ENCODE results near the gene CREBL2.

CREBL2 gene

DNA sequence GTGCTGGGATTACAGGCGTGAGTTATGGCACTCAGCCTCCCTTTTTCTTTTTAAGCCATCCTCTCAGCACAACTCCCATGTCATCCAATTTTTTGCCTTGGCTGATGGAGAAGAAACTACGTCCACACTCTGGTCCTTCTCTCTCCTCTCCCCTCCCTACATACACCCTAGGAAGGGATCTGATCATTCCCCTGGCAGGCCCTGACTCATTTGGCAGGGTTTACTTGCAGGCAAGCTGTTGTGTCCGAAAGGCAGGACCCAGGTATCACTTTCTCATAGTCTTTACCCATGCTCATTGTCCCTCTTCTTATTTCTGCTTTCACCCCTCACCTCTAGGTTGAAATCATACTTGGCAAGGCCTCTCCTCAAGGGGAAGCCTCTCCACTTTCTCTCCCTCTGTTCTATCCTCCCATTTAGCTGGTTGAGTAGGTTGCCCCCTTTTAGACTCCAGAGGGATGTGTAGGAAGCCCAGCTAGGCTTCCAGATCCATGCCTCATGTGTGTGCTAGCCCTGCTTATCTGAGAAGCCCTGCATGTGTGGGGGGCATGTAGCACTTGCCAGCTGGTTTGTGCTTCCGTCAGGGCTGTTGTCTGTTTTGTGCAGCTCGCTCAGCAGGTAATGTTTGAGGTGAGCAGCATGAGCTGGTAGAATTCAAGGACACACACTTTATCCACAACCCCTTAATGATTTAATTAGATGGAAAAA lies 69.5 kb downstream of the CREBL2 start:
- no peak for DNase-seq

DNA sequence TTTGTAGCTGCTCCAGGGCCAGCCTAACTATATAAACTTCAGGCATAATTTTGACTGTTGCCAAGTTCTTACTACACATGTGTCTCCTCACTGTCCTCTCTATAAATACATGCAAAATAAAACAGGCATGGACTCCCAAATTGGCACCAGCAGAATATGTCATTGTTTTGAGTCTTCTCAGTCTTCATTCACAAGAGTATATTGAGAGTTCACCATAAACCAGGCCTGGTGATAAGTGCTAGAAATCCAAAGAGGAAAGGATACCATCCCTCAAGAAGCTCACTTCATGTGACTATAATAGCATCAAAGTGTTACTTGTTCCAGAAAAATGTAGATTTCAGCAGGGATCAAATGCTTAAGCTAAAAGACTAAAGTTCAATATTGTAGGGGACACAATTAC lies 70.6 kb downstream of the CREBL2 start:
- DNase-seq: no peak

GRCh38 chr12:12683136-12683697 lies 71.5 kb downstream of the CREBL2 start:
- no peak for DNase-seq

DNA sequence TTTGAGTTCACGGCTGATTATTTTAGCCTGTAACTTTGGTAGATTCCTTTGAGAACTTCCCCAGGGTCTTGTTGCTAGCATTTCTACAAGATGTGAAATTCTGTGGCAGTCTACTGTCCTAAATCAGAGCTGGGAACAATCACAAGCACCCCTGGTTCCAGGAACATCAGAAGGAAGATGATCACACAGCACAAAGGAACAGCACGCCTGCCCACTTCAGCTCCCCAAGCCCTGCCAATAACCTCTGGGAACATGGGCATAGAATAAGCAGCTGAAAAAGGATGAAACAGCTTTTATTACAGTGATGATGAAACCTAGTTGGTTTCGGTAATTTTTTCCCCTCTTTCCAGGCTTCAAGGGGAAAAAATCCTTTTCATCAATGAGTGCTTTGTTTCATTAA lies 72.0 kb downstream of the CREBL2 start:
- DNase-seq: no peak

DNA sequence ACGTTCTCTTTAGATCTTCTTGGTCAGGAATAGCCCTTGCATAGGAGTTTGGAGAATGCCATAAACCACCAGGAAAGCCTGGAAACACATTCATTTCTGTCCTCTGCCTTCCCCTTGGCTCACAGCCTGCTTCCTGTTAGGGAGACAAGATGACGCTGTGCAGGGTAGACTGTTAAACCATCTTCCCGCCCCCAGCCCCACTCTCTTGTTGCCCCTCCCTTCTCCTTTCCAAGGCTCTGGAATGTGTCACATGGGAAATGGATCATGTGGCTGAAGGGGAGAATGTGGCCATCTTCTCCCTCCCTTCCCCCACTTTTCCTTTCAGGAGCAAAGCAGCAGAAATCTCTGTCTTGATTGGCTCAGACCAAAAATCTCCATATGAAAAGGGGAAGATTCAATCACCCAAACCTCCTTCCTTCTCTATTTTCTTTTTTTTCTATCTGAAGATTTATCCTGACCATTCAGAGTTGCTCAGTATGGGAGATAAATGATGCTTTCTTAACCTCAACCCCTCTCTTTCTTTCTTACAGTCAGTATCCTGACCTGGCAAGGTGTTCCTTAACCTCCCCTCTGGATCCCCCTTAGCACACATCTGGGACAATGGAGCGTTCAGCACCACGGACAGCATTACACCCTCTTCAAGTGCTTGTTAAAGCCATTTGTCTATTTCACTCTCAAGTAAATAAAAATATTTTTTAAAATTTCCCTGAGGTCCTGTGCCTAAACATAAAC lies 72.9 kb downstream of the CREBL2 start:
- peak; percentile 63 for DNase-seq

DNA sequence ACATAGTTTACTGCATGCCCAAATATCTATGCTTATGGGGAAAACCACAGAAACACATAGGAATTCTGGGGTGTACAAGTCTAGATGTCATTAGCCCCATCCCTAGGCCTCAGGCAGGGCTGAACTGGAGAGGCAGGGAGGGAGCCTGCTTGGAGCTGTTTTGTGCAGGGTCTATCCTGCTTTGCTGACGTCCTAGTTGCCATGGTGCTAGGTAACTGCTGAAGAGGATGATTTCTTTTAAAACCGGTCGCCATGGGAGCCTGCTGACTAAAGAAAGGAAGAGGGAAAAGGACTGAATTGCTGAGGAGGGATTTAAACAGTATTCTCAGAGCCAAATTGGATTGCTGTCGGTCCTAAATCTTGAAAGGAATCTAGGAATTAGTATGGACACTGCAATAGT lies 73.6 kb downstream of the CREBL2 start:
- no peak for DNase-seq

DNA sequence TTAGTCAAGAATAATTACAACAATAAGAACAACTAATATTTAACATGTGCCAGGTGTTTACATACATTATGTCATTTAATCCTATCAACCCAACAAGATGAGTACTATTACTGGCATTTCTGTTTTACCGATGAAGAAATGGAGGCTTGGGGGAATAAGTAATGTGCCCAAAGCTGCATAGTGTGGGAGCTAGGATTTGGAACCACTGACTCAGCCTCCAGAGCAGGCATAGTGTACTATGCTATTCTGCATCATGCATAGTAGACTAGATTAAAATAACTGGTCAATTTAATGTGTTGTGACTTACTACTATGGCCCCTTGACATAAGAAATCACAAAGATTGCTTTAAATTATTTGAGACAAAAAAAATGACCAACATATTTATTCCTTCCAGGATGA lies 74.8 kb downstream of the CREBL2 start:
- no peak for DNase-seq

DNA sequence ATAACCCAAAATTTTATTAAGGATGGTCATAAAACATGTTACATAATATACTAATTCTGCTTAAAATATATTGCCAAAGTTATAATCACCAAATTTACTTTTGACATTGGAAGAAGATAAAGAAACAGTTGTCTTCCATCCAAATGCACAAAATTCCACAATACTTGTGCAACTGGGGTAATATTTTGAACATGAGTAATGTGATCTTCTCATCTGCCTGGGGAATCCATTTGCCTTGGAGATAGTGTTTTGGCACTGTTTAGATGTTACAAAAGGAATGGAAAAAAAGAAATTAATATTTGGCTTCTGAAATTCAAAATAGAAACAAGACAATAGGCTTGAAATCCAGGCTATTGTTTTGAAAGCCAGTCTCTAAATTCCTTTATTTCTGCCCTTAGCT lies 75.2 kb downstream of the CREBL2 start:
- DNase-seq: peak; percentile 46

DNA sequence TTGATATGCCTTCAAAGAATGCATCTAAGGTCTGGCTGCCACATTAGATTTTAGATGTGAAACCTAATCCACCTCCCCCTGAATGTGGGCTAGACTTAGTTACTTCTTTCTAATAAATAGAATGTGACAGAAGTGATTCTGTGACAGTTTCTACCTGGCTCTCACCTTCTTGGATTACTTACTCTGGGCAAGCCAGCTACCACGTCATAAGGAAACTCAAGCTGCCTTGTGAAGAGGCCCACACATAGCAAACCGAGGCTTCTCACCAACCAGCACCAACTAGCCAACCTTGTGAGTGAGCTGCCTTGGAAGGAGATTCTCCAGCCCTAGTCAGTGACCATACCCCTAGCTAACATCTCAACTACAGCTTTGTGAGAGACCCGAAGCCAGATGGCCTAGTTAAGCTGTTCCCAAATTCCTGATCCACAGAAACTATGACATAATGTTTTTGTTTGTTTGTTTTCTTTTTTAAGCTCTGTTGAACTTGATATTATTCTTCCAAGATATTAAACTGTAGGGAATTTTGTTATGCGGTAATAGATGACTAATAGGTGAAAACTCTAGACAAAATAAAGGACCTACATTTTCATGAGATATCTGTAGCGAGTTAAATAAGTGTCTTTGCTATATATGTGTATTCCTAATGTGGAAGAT lies 78.1 kb downstream of the CREBL2 start:
- peak; percentile 44 for DNase-seq

DNA sequence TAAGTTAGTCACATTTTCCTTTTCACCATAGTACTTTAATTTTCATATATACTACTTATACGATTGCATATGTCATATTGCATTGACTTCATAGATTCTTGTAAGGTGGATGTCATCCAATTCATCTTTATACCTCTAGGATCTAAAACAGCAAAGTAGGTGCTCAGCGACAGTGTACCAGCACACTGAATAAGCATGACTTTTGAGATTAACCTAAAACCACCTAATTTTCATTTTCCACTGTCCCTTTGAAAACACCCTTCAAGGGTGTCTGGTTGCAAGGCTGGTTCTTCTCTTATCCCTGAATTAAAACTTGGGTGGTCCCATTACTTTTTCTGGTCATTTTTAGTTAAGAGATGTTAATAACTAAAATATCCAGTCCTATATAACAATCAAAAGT lies 79.9 kb downstream of the CREBL2 start:
- DNase-seq: no peak

- no peak for DNase-seq
Observed at GRCh38 chr12:12693111-12693671, 81.5 kb downstream of the CREBL2 start.

All from fibroblast of skin of back (primary cell).